Activated CD4-positive, alpha-beta T cell treated with anti-CD3 and anti-CD28 coated beads, Interleukin-2, amount 50 U/mL, for 4 hours (primary cell): Measurements from ENCODE around the gene ZC3H15.
"Not testable (repeated sequence)": the region's sequence is repeated elsewhere in the genome, so short reads cannot be mapped to it uniquely, and the experiment has no call there.

Source experiments
- DNase-seq, 2 experiments: peaks; one replicate each; pipeline ENCODE4 v3.0.0-alpha.2; 2020

Gene ZC3H15

DNA sequence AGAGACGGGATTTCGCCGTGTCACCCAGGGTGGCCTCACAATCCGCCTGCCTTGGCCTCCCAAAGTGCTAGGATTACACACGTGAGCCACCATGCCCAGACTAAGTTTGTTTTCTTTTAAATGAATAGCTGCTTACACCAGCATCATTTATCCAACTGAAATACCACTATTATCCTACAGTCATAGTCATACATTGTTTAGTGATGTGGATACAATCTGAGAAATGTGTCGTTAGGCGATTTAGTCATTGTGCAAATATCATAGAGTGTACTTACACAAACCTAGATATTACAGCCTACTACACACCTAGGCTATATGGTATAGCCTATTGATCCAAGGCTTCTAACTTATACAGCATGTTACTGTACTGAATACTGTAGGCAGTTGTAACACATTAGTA is 10.3 kb downstream of the ZC3H15 start:
- no peak for DNase-seq

DNA sequence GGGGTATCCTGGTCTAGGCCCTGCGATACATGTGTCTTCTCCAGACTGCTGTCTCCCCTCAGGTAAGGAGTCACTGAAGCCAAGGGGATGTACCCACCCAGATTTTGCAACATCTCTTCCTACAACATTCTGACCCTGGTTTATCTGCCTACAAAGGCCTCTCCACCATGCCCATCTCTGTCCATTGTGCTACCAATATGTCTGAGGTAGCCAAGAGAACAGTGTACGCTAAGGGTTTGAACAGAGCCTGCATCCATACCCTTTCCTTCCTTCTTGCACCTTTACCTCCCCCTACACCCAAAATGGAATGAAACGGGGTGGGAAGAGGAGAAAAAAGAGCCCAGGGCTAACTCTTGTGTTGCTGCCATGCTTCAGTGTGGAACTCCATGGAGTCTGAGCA is 11.9 kb downstream of the ZC3H15 start:
- no peak for DNase-seq

DNA sequence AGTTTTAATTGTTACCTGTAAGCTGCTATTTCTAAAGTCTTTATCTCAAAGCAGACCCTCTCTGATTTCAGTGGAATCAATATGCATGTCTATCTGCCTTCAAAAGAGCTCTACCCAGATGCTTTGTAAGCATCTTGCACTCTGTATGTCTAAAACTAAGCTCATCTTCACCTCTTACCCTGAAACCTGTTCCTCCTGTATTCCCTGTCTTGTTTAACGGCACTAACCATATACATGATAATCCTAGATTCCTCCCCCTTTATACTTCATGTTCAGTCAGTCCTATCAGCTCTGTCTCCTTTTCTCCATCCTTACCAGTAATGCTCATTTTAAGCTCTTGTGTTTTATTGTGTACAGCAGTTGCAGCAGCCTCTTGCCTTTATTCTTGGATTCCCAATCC is 12.8 kb downstream of the ZC3H15 start:
- DNase-seq = no peak

DNA sequence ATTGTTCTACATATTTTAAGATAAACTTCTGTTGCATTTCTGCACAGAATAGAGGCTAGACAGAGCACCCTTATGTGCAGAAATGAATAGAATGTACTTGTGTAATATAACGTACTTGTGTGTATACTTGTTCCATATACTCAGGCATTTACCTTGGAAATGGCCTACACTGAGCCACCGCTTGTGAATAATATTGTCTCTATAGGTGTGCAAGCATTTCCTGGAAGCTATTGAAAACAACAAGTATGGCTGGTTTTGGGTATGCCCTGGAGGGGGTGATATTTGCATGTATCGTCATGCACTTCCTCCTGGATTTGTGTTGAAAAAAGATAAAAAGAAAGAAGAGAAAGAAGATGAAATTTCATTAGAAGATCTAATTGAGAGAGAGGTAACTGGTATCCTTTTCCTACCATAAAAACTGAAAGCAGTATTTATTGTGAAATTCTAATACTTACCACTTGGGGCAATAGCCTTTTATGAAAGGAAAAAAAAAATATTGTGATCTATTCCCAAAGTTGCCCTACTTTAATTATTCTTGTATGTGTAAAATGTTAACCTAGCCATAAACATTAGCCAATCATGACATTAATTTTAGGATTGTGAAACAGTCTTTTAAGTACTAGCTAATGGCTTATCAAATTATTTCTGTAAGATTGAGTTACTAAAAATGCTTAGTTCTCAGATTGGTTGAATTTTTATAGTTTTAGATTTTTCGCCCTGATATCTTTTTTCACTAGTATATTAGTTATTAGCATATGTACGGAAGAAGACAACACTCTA is 18.0 kb downstream of the ZC3H15 start:
- DNase-seq = no peak

DNA sequence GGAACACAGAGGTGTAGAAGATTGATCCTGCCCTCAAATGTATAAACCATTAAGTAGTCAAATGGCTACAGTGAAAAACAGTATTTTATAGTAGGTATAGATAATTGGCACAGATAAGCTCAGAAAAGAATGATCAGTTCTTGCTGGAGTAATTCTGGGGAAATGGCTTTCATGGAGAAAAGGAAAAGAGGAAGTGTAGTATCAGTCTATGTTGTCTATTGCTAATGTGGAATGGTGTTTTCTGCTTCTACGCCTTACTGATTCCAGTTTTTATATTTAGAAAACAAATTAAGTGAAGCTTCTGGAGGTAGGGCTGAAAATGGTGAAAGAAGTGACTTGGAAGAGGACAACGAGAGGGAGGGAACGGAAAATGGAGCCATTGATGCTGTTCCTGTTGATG is 22.2 kb downstream of the ZC3H15 start:
- DNase-seq = no peak

DNA sequence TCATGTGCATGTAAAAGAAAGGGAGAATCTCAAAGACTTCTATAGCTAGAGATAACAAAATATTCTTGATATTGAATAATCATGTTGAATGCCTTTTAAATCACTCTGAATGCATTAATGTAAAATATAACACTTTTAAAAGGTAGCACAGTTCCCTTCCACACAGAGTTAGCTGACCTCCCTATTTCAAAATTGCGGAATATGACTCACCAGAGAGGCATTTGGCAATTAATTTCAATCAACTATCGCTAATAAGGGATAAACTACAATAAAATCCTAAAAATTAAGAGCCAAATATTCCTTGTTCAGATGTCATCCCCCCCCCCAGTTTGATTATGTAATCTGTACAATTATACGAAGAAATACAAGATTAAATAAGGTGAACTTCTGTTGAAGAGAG is 29.3 kb downstream of the ZC3H15 start:
- no peak for DNase-seq

DNA sequence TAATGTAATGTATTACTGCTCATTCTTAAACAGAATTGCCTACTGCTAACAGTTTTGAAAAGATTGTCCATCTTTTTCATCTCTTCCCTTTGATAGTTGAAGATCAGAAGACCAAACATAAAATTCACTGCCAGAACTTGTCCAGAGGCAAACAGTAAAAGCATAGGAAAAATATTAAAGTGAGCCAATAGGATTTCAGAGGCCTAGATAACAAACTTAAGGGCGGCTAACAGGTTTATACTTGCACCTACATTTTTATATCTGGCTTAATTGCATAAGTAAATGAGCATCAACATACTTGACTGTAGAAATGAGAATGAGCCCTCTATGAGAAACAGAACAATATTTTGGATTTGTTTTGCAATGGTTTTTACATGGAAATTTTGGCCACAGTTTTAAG is 30.3 kb downstream of the ZC3H15 start:
- no peak for DNase-seq

DNA sequence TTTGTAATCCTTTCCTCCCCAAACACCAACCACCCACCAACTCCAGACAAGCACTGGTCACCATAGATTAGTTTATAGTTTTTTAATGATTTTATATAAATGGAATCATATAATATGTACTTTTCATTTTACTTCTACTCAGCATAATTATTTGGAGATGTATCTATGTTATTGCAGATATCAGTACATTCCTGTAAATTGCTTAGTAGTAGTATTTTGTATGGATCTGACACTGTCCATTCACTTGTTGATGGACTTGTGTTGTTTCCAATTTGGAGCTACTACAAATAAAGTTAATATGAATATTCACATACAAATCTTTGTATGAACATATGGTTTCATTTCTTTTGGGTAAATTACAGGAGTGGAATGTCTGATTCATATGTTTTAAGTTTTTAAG is 31.0 kb downstream of the ZC3H15 start:
- no peak for DNase-seq

DNA sequence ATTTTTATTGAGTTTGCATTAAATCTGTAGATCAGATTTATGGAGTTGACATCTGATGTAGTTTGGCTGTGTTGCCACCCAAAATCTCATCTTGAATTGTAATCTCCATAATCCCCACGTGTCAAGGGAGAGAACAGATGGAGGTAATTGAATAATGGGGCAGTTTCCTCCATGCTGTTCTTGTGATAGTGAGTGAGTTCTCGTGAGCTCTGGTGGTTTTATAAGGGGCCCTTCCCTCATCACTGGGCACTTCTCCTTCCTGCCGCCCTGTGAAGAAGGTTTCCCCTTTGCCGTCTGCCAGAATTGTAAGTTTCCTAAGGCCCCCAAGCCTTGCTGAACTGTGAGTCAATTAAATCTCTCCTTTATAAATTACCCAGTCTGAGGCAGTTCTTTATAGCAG is 32.2 kb downstream of the ZC3H15 start:
- DNase-seq = no peak

DNA sequence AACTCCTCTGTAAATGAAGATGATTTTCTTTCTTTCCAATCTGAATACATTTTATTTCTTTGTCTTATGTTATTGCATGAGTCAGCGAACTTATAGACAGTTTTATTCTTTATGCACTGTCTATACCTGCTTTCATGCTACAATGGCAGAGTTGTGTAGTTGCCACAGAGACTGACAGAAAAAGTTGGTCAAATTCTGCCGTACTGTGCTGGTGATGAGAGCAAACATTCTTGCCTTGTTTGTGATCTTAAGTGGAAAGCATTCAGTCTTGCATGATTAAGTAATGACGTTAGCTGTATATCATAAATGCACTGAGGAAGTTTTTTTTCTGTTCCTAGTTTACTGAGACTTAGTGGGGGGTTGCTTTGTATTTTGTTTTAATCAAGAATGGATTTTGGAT is 32.9 kb downstream of the ZC3H15 start:
- no peak for DNase-seq

DNA sequence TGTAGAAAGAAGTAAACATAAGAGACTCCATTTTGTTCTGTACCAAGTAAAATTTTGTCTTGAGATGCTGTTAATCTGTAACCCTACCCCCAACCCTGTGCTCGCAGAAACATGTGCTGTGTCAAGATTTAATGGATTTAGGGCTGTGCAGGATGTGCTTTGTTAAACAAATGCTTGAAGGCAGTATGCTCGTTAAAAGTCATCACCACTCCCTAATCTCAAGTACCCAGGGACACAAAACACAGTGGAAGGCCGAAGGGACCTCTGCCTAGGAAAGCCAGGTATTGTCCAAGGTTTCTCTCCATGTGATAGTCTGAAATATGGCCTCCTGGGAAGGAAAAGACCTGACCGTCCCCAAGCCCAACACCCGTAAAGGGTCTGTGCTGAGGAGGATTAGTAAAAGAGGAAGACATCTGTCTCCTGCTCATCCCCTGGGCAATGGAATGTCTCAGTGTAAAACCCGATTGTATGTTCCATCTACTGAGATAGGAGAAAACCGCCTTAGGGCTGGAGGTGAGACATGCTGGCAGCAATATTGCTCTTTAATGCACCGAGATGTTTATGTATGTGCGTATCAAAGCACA is 35.6 kb downstream of the ZC3H15 start:
- DNase-seq = not testable (repeated sequence)

DNA sequence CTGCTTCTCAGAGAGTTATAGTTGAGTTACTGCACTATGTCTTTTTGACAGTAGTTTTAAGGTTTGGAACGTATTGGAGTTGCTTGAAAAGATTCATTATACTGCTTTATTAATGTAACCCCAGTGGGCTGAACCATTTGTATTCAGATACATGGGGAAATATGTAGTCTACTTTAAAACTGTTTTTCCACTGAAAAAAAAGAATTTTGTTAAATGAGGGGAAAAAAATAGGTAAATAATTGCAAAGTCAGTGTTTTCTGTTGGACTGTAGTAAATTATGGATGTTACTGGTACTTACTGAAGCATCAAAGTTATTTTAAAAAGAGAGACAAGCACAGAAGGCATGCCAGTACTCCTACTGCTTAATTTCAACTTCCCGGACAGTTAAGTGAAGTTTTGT is 36.4 kb downstream of the ZC3H15 start:
- no peak for DNase-seq

DNA sequence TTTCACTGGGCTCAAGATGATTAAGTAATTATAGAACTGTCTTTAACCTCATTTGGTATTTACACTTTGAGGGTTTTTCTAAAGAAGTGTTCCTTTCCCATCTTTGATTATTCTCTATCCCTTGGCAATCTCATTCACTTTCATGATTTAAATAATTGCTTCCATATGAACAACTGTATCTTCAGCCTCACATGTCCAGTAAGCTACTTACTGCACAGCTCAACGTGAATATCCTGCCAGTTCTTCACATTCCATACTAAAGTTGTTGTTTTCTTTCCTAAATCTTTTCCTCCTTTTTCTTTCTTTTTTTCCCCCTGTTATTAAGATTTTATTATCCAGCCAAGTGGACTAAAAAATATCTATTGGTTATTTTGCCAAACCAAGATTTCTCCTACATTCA is 37.7 kb downstream of the ZC3H15 start:
- DNase-seq = no peak

DNA sequence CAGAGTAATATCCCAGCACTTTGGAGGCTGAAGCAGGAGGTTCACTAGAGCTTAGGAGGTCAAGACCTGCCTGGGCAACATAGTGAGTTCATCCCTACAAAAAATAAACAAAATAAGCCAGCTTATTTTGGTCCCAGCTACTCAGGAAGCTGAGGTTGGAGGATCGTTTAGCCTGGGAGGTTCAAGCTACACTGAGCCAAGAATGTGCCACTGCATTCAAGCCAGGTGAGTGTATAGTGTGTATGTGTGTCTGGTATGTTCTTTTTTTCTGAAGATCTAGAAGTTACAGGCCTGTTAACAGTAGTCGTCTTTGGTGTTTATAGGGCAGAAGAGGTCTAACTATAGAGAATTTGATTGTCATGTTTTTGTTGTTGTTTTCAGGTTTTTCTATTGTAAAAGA is 40.2 kb downstream of the ZC3H15 start:
- no peak for DNase-seq

DNA sequence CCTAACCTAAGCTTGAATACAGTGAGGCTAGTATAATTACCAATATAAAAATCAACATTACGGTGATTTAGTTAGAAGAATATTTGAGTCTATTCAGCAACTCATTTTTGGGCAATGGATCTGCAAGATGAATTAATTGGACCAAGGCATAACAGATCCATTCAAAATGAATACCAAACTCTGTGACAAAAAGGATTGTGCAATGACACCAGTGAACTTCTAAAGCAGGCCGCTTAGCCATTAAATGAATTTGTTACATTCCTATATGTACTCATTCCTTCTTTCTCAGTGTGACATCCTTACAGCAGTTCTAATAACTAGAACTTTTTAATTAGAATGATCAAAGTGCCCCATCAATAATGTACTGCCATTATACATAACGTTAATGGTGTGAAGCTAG is 44.3 kb downstream of the ZC3H15 start:
- no peak for DNase-seq

DNA sequence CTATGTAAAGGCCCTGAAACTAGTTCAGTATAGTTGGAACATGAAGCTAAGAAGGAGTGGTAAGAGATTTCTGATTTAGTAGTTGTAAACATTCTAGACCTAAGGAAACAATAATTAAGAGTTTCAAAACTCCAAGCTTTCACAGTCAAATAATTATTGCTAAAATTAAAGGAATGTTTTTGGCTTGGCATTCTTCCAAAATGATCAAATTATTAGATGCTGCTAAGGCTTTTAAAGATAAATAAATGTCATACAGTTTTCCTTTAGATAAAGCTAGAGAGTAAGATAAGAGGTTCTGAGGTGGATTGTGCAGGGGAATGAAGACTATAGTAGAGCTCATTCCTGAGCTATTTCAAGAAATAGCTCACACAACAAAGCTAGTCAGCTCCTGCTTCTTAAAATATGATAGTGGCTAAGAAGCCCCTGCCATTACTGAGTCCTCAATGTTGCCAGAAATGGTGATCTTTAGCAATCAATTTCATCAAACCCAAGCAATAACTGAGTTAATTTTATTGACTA is 45.3 kb downstream of the ZC3H15 start:
- no peak for DNase-seq

DNA sequence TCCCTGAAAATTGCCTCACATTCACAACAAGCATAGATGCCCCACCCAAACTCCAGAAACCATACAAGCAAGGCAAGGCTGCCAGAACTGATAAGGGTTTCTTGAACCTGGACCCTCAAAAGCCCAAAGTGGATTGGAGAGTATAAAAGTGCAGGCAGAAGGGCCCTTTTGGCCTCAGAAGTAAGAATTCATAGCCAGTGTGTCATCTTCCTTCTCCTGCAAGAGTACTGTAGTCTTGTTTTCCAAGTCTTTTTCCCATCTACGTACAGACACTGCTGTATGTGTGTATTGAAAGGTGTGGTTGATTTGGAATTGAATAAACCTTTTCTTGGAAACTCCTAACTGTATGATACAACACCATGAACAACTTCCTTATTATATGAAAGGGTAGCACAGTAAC is 46.8 kb downstream of the ZC3H15 start:
- DNase-seq = no peak

DNA sequence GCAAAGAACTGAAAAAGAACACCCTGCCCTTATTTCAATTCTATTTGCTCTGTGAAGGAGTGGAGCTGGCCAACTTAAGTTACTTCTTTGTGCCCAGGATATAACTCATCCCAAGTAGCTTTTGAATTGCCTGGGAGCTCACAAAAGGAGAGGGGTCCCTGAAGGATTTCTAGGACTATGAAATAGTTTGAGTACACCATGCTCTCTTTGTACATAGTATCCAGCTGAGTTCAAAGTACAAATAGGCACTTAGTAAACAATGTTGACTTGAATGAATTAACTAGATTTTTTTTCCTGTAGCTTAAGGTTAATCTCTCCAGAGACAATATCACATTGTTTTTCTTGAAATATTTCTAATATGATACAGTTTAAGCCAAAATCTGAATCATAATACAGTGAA is 47.7 kb downstream of the ZC3H15 start:
- DNase-seq = no peak

DNA sequence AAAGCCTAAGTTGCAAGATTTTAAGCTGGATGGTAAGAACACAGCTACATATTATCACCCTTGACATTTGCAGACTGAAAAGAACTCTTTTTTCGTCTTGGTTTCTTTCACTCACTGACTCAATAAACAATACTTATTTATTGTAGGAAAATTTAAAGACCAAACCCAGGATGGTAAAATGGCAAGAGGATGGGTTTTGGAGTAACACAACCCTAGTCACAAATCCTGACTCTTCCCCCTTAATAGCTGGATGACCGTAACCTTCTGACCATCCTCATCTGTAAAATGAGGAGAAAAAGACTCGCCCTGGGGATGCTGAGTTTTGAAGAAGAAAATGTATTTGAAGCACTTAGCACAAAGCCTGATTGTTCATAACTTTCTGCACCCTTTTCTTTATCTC is 48.3 kb downstream of the ZC3H15 start:
- DNase-seq = no peak

DNA sequence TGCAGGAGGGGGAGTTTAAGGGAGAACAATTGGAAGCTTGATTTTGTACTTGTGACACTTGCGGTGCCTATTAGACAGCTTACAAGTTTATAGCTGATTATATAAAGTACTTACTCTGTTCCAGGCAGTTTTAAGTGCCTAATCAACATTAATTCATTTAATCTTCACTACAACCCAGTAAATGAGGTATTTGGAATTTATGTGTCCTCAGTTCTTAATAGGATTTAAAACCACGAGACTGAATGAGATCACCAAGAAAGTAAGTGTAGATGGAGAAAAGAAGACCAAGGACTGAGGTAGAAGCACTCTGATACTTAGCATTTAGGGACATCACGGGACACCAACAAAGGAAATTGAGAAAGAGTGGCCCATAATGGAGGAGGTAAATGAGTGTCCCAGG is 49.8 kb downstream of the ZC3H15 start:
- no peak for DNase-seq

DNA sequence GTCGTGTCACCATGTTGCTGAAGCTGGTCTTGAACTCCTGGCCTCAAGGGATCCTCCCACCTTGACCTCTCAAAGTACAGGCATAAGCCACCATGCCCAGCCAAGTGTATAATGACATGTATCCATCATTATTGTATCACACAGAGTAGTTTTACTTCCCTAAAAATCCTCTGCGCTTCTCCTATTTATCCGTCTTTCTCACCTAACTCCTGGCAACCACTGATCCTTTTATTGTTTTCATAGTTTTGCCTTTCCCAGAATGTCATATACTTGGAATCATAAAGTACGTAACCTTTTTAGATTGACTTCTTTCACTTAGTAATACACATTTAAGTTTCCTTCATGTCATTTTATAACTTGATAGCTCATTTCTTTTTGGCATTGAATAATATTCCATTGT is 51.0 kb downstream of the ZC3H15 start:
- no peak for DNase-seq

DNA sequence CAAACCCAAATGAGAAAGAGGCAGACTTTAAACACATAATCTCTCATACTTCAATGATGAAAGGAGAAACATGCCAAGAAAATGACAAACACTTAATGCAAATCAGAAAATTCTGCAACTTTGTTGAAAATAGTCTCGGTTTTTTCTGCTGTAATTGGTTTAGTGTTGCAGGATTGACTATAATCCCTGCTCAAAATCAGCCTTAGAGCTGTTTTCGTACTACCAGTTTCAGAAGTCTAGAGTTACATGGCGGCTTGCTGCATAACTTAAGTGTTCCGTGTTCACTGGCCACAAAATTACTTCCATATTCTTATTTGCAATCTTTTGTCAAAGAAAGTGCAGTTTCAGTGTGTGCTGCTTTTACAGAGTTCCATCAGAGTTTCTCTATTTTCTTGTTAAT is 54.9 kb downstream of the ZC3H15 start:
- no peak for DNase-seq

DNA sequence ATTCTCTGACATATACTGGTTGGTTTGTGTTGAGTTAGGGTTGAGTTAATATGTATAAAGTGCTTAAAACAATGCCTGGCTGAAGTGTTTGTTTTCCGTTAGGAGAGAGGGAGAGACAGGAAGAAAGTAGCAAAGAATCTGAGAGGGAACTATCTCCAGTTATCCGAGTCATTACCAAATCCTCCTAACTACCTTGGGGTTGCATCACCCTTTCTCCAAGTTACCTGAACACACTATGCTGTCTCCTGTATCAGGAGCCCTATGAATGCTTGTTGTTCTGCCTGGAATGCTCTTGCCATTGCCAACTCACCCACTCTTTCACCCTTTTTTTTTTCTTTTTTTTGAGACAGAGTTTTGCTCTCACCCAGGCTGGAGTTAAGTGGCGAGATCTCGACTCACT is 55.9 kb downstream of the ZC3H15 start:
- DNase-seq = no peak

DNA sequence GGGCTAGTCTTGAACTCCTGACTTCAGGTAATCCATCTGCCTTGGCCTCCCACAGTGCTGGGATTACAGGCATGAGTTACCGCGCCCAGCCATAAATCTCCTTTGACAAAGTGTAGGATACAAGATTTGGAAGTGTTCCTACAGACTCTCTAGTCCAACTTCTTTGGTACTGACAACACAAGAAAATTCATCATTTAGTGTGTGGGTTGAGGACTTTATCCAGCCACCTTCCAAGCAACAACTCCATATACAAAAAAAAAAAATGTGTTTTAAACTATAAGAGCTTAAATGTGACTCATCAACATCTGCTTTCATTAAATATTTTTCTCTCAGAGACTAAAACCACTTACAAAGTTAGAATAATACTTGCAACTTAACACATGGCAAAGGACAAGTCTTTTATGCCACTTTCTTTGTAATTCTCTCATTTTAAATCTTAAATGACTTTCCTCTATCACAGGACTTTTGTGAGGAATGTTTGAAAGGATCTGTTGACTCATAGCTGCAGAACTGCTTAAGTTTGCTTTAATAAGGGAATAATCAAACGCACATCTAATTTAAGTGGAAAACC is 57.6 kb downstream of the ZC3H15 start:
- DNase-seq = no peak

DNA sequence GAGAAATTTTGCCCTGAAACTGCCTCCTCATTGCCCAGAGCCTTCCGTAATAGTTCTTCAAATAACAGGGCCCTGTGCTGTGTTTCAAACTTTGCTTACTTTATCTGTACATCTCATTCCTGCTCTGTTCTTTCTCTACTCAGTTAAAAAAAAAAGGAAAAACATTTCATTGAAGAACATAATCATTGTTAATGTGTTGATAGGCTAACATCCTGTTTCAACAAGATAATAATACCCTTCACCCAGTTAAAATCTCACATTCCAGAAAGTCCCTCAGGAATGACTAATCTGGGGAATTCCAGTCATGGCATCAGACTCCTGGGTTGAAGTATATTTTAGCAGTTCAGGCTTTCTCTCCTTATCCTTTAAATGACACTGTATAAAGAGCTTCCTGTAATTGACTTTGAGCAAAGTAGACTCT is 58.2 kb downstream of the ZC3H15 start:
- DNase-seq = no peak
